GM19023 (cell line): Measurements from ENCODE around the gene STIM1.

Experiments
- ATAC-seq: cut with Tn5 transposase; IDR thresholded peaks from one replicate; pipeline ENCODE4 v1.9.1; 2021; ENCODE audit warnings: mild to moderate bottlenecking, moderate library complexity; ENCODE audit not compliant: unreplicated experiment

Gene STIM1

GRCh38 chr11:3909901-3910300, 54.4 kb downstream of the STIM1 start:
- no peak for ATAC-seq

GRCh38 chr11:3911908-3912505, 56.5 kb downstream of the STIM1 start:
- ATAC-seq = no peak

- ATAC-seq = no peak
Observed at GRCh38 chr11:3913921-3914320, 58.5 kb downstream of the STIM1 start.

- no peak for ATAC-seq
Observed at GRCh38 chr11:3914805-3915204, 59.3 kb downstream of the STIM1 start.

- no peak for ATAC-seq
Observed at GRCh38 chr11:3916962-3917361, 61.5 kb downstream of the STIM1 start.

- no peak for ATAC-seq
Observed at GRCh38 chr11:3920148-3920852, 64.8 kb downstream of the STIM1 start.

- ATAC-seq = no peak
Observed at GRCh38 chr11:3922056-3922455, 66.6 kb downstream of the STIM1 start.

- ATAC-seq = no peak
Observed at GRCh38 chr11:3925513-3925912, 70.0 kb downstream of the STIM1 start.

GRCh38 chr11:3926458-3927095, 71.1 kb downstream of the STIM1 start:
- no peak for ATAC-seq

- no peak for ATAC-seq
Observed at GRCh38 chr11:3927129-3927796, 71.8 kb downstream of the STIM1 start.

GRCh38 chr11:3929232-3929631, 73.8 kb downstream of the STIM1 start:
- no peak for ATAC-seq

- ATAC-seq = no peak
Observed at GRCh38 chr11:3929649-3930048, 74.2 kb downstream of the STIM1 start.

- ATAC-seq = no peak
Observed at GRCh38 chr11:3932698-3933097, 77.2 kb downstream of the STIM1 start.

- ATAC-seq = no peak
Observed at GRCh38 chr11:3933165-3933628, 77.7 kb downstream of the STIM1 start.

- no peak for ATAC-seq
Observed at GRCh38 chr11:3934658-3935057, 79.2 kb downstream of the STIM1 start.

- no peak for ATAC-seq
Observed at GRCh38 chr11:3936517-3936916, 81.1 kb downstream of the STIM1 start.

GRCh38 chr11:3939211-3939610, 83.7 kb downstream of the STIM1 start:
- no peak for ATAC-seq

GRCh38 chr11:3939651-3940190, 84.3 kb downstream of the STIM1 start:
- no peak for ATAC-seq

GRCh38 chr11:3942160-3942955, 86.9 kb downstream of the STIM1 start:
- ATAC-seq = no peak

GRCh38 chr11:3942956-3943497, 87.6 kb downstream of the STIM1 start:
- ATAC-seq = no peak
